RWPE1 (cell line): ENCODE results near the gene GBP6.
"Not testable (repeated sequence)": the region's sequence is repeated elsewhere in the genome, so short reads cannot be mapped to it uniquely, and the experiment has no call there.

Source experiments
- CTCF ChIA-PET: fragments of 350-600 bp; sonication (Branson Sonifier 250); formaldehyde crosslinking; extraction: SDS; loops from one replicate; lab custom pipeline; 2021; lab: Yijun Ruan, JAX
- POLR2A ChIA-PET: fragments of 400-600 bp; formaldehyde crosslinking; extraction: SDS; loops from one replicate; lab custom pipeline; 2020; ENCODE audit warnings: antibody characterized with exemption; ENCODE audit not compliant: low non-redundant PET; lab: Yijun Ruan, JAX
- DNase-seq: peaks from one replicate; pipeline ENCODE4 v3.0.0; 2012; ENCODE audit warnings: low spot score
- H3K27ac ChIP-seq: fragments of 450-650 bp; 2 replicates; pipeline ENCODE4 v1.5.1; 2017
- TF ChIP-seq, protein P1 (sequence below): fragments of 450-650 bp; conservative IDR thresholded peaks from 2 replicates; pipeline ENCODE4 v1.5.1; 2017; ENCODE audit warnings: low read depth, mild to moderate bottlenecking

GBP6 gene

DNA sequence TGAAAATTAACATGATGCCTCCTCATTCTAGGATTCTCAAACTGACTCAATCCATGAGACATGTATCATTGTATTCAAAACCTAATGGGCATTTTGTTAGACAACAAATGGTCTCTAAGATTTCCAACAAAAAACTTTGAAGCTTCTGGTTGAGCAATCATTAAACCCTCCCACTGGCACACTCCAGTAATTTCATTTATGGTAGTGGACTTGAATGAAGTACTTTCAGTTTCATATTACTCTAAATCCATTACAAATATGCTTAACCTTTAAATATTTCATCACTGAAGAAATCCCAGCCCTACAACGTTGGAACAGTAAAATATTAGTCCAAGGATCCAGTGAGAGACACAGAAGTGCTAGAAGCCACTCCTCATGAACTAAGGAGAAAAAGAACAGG, 43.5 kb downstream of the GBP6 start:
- H3K27ac ChIP-seq: no peak overlapping the region
- TF ChIP-seq, protein P1, sequence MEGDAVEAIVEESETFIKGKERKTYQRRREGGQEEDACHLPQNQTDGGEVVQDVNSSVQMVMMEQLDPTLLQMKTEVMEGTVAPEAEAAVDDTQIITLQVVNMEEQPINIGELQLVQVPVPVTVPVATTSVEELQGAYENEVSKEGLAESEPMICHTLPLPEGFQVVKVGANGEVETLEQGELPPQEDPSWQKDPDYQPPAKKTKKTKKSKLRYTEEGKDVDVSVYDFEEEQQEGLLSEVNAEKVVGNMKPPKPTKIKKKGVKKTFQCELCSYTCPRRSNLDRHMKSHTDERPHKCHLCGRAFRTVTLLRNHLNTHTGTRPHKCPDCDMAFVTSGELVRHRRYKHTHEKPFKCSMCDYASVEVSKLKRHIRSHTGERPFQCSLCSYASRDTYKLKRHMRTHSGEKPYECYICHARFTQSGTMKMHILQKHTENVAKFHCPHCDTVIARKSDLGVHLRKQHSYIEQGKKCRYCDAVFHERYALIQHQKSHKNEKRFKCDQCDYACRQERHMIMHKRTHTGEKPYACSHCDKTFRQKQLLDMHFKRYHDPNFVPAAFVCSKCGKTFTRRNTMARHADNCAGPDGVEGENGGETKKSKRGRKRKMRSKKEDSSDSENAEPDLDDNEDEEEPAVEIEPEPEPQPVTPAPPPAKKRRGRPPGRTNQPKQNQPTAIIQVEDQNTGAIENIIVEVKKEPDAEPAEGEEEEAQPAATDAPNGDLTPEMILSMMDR: no peak
- ChIA-PET POLR2A (no interaction called here), CTCF (interaction anchor here (0.7 kb wide), 1 partner anchor 10 kb away, joined by 3 read pairs; no protein-coding TSS in a partner anchor)
- DNase-seq: no peak

DNA sequence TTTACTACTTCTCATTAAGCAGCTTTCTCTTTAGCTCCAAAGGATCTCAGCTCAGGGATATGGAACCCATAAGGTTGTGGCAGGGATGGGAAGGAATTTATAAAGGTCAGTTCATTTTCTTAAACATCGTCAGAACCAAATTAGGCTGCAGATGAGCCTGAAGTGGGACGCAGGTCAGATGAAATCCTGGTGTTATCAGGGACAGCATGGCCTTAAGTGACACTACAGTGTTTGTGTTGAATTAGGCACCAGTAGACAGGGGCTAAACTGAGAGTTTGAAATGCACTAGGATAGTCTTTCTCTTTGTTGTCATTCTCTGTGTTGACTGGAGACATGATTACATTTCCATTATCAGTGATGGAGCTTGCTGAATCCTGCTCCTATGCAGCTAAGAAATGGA, 43.9 kb downstream of the GBP6 start:
- DNase-seq, POLR2A ChIA-PET, CTCF ChIA-PET, H3K27ac ChIP-seq: not testable (repeated sequence)

DNA sequence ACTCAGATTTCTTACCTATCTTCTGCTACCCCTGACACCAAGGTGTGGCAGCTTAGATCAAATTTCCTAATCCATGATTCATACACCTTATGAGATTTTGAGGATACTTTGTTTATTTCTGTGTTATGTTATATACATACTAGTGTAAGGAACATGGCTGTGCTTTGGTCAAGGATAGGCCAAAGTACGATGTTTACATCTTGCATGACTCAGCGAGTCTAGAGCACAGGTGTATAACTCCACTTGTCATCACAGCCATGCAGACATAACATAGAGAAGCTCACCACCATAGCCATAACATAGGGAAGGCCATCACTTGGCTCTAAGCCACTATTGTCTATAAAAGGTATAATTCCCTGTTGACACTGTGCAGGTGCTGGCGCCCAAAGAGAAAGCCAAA, 61.2 kb downstream of the GBP6 start:
- CTCF ChIA-PET: interaction anchor here (0.7 kb wide), 1 partner anchor 111 kb away, joined by 3 read pairs; no protein-coding TSS in a partner anchor
- H3K27ac ChIP-seq: no peak overlapping the region
- TF ChIP-seq, protein P1: no peak
- DNase-seq: no peak
- POLR2A ChIA-PET: no interaction called here

DNA sequence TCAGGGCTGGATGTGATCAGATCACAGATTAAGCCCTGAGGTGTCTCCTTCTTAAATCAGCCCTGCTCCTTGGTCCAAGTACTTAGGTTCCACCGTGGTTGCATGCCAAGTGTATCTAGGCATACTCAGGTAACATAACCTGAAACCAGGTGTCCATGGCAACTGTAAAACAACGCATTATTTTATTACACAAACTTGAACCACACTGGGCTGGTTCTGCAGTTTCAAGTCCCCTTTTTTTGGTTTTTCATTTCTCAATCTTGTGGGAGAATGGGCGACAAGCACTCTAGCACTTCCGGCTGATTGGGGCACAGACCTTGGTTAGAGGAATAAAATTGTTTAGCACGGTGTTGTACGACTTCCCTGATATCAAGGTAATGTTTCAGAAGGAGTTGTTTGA, 65.2 kb downstream of the GBP6 start:
- TF ChIP-seq, protein P1: no peak
- DNase-seq: no peak
- ChIA-PET POLR2A (no interaction called here), CTCF (no interaction called here)
- no peak overlapping the region for H3K27ac ChIP-seq

DNA sequence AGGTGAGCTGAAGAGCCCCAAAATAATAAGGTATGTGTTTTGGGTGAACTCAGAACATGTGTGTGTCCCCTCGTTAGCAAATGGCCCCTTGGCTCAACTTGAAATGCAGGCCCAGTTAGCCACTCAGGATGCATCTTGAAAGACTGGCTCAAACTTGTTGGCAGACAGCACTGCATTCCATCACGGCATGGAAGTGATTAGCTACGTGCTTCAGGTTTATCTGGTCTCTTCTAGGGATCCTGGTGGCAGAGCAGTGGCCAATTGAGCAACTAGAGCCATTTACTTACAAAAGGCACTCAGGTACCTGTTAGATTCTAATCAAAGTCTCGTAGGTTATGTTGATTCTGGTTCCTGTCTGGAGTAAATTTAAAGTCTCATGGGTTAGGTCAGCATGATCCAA, 65.8 kb downstream of the GBP6 start:
- CTCF ChIA-PET, POLR2A ChIA-PET, H3K27ac ChIP-seq, DNase-seq: not testable (repeated sequence)

DNA sequence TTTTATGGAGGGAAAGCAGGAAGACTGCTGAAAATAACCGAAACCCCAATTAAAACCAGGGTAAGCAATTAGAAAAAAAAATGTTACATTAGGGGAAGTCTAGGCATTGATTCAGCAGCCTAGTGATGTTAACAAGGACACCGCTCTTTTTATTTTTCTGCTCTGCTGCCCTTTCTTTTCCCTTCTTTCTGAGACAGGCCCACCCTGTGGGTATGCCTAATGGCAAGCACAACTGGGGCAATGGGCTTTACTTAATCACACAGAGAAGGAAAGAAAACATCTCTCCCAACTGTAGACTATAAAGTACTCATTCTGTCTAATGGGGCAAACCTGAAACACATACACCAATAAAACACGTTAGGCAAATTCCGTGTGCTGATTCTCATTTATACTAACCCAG, 69.6 kb downstream of the GBP6 start:
- POLR2A ChIA-PET: no interaction called here
- H3K27ac ChIP-seq: no peak overlapping the region
- CTCF ChIA-PET: interaction anchor here (0.6 kb wide), 1 partner anchor 539 kb away, joined by 4 read pairs; no protein-coding TSS in a partner anchor
- TF ChIP-seq, protein P1: no peak
- no peak for DNase-seq

DNA sequence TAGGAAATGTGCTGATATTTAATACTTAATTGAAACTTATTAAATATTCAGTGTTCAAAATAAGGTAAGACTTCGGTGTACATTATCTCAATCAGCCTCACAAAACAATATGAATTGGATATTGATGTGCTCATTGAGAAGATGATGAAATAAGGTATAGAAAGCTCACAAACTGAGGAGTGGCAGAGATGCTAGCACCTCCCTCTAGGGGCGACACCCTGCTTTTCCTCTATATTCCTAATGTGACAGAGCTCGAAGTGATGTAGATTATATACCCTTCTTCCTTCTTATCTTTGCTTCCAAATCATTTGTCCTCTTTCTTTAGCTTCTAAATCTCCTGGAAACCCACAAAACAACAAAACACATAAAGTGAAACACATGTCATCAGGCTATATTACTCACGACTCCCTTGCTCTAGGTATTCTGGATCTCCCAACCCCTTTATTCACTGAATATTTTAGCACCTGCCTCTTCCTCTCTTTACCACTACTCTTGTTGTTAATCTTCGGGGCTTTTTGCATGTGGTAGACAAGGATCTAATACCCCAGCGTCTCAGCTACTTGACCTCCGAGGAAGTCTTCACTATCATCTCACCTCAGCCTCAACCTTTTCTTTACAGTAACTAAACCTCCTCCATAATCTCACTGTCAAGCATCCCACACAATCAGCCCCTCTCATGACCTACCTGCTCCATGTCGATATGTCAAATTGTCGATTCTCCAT, 70.4 kb downstream of the GBP6 start:
- DNase-seq, H3K27ac ChIP-seq, POLR2A ChIA-PET: not testable (repeated sequence)
- CTCF ChIA-PET: interaction anchor here (0.6 to 0.7 kb wide), 3 partner anchors 39 to 540 kb away, joined by 3 to 4 read pairs (median 3); no protein-coding TSS in a partner anchor
